Astrocyte (in vitro differentiated cells and primary cell): Measurements from ENCODE around the gene RNASE12. TPM values are rescaled to one million over a fixed set of nuclear protein-coding genes. Genes with fewer than 3 reads are reported as not detected.
A peak's percentile ranks its signal among the peaks of the same experiment; 100 is the strongest.

Experiments
- DNase-seq: peaks from one replicate; pipeline ENCODE4 v3.0.0-alpha.2; 2010; ENCODE audit warnings: low read depth
- FAIRE-seq: peaks from 2 replicates; lab custom pipeline; 2011; peaks lifted over from hg19 to GRCh38; lab: Jason Lieb, UNC
- H2AFZ ChIP-seq: 2 replicates; pipeline ENCODE4 v1.6.0; 2012; ENCODE audit warnings: low read depth, low read length, inconsistent platforms
- H3K27ac ChIP-seq: 2 replicates; pipeline ENCODE4 v1.5.1; 2011; ENCODE audit warnings: low read depth, low read length, inconsistent platforms
- H3K27me3 ChIP-seq: 2 replicates; pipeline ENCODE4 v1.6.0; 2011; ENCODE audit warnings: low read length, inconsistent platforms; ENCODE audit not compliant: insufficient read depth
- H3K36me3 ChIP-seq: 2 replicates; pipeline ENCODE4 v1.5.1; 2011; ENCODE audit warnings: low read length, inconsistent platforms; ENCODE audit not compliant: insufficient read depth
- H3K4me1 ChIP-seq: 2 replicates; pipeline ENCODE4 v1.5.1; 2011; ENCODE audit warnings: low read length, inconsistent platforms; ENCODE audit not compliant: insufficient read depth
- H3K4me2 ChIP-seq: 2 replicates; pipeline ENCODE4 v1.6.0; 2012; ENCODE audit warnings: low read length, inconsistent platforms
- H3K4me3 ChIP-seq: 2 replicates; pipeline ENCODE4 v1.5.1; 2011; ENCODE audit warnings: low read depth, mild to moderate bottlenecking, low read length, inconsistent platforms; ENCODE audit not compliant: insufficient read depth
- H3K79me2 ChIP-seq: 2 replicates; pipeline ENCODE4 v1.6.0; 2012; ENCODE audit warnings: mild to moderate bottlenecking, low read length, inconsistent platforms; ENCODE audit not compliant: insufficient read depth
- H3K9ac ChIP-seq: 2 replicates; pipeline ENCODE4 v1.6.0; 2012; ENCODE audit warnings: mild to moderate bottlenecking, low read length, inconsistent platforms
- H3K9me3 ChIP-seq: 2 replicates; pipeline ENCODE4 v1.5.1; 2012; ENCODE audit warnings: low read depth, mild to moderate bottlenecking, low read length, inconsistent platforms; ENCODE audit not compliant: insufficient read depth
- H4K20me1 ChIP-seq: 2 replicates; pipeline ENCODE4 v1.6.0; 2012; ENCODE audit warnings: low read length, inconsistent platforms; ENCODE audit not compliant: insufficient read depth
- H3K27ac Mint-ChIP-seq: one replicate; pipeline ENCODE4 v1.8.0; 2021; ENCODE audit warnings: mild to moderate bottlenecking, mixed read lengths; ENCODE audit not compliant: unreplicated experiment
- H3K27me3 Mint-ChIP-seq: one replicate; pipeline ENCODE4 v1.8.0; 2021; ENCODE audit warnings: low read depth, mixed read lengths; ENCODE audit not compliant: unreplicated experiment
- H3K36me3 Mint-ChIP-seq: one replicate; pipeline ENCODE4 v1.8.0; 2021; ENCODE audit warnings: low read depth, mixed read lengths; ENCODE audit not compliant: unreplicated experiment
- H3K4me1 Mint-ChIP-seq: one replicate; pipeline ENCODE4 v1.8.0; 2021; ENCODE audit warnings: low read depth, mixed read lengths; ENCODE audit not compliant: unreplicated experiment
- H3K4me3 Mint-ChIP-seq: one replicate; pipeline ENCODE4 v1.8.0; 2021; ENCODE audit warnings: mild to moderate bottlenecking, moderate library complexity, mixed read lengths; ENCODE audit not compliant: unreplicated experiment
- H3K9me3 Mint-ChIP-seq: one replicate; pipeline ENCODE4 v1.8.0; 2021; ENCODE audit warnings: mild to moderate bottlenecking, mixed read lengths; ENCODE audit not compliant: unreplicated experiment
- EZH2 ChIP-seq: IDR thresholded peaks from 2 replicates; pipeline ENCODE4 v1.6.1; 2012; ENCODE audit warnings: mild to moderate bottlenecking, low read length, inconsistent platforms; ENCODE audit not compliant: insufficient read depth
- total RNA-seq: library from RNA; stranded (reverse); gene quantifications from 2 replicates; pipeline ENCODE4 v1.2.1, GENCODE V29; 2021
- TF ChIP-seq, protein P1 (sequence below): IDR thresholded peaks from 2 replicates; pipeline ENCODE4 v1.5.1; 2011; ENCODE audit warnings: low read depth, mild to moderate bottlenecking, inconsistent platforms, low read length, moderate library complexity; ENCODE audit not compliant: insufficient read depth

Gene RNASE12
- total RNA-seq, 1 donor from 2014 or later, result not detected

DNA sequence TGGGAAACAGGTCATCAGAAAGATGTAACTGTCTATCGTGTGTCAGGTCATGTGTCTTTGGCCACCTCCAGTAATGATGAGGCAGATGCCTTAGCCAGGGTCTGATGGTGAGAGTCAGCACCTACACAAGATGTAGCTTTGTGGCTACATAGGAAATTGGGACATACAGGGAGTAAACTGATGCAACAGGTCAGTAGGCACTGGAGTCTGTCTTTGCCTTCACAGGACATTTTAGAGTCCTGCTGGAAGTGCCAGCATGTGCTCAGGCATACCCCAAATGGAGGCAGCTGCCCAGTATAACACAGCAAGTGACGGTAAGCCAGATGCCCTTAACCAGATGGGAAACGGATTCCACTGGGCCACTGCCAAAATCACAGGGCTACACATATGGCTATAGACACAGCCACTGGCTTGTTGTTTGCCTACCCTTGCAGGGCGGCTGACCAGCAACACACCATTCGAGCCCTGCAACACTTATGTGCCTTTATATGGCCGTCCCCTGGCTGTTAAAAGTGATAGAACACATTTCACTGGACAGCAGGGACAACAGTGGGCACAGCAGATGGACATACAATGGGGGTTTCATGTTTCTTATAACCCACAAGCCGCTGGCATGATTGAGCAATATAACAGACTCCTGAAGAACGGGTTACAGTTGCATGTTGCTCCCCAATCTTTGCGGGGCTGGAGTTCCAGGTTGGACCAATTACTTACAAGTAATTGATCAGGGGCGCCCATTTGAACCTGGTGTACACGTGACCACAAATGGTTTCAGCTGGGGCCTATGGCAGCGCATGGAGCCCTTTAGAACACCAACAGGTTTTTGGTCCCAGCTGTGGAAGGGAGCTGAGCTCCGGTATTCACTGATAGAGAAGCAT lies 12.9 kb upstream of the RNASE12 start:
- Histone ChIP-seq H4K20me1 (no peaks in the 10 kb centered on the region), H3K27me3 (no peaks in the 10 kb centered on the region), H3K4me1 (no peaks in the 10 kb centered on the region), H3K9me3 (no peaks in the 10 kb centered on the region), H3K4me3 (no peak overlapping the region), H3K9ac (no peak overlapping the region), H3K27ac (no peak overlapping the region), H2AFZ (no peak overlapping the region), H3K79me2 (no peaks in the 10 kb centered on the region), H3K36me3 (no peaks in the 10 kb centered on the region), H3K4me2 (no peak overlapping the region)
- H3K4me3 Mint-ChIP-seq, result no peak overlapping the region
- peaks cover 7% of the 10 kb centered on the region for H3K27me3 Mint-ChIP-seq
- no peaks in the 10 kb centered on the region for H3K36me3 Mint-ChIP-seq
- no peaks in the 10 kb centered on the region for H3K4me1 Mint-ChIP-seq
- no peak for DNase-seq
- TF ChIP-seq, protein P1, sequence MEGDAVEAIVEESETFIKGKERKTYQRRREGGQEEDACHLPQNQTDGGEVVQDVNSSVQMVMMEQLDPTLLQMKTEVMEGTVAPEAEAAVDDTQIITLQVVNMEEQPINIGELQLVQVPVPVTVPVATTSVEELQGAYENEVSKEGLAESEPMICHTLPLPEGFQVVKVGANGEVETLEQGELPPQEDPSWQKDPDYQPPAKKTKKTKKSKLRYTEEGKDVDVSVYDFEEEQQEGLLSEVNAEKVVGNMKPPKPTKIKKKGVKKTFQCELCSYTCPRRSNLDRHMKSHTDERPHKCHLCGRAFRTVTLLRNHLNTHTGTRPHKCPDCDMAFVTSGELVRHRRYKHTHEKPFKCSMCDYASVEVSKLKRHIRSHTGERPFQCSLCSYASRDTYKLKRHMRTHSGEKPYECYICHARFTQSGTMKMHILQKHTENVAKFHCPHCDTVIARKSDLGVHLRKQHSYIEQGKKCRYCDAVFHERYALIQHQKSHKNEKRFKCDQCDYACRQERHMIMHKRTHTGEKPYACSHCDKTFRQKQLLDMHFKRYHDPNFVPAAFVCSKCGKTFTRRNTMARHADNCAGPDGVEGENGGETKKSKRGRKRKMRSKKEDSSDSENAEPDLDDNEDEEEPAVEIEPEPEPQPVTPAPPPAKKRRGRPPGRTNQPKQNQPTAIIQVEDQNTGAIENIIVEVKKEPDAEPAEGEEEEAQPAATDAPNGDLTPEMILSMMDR, result no peak
- no peak for TF ChIP-seq EZH2
- H3K9me3 Mint-ChIP-seq, result no peaks in the 10 kb centered on the region
- H3K27ac Mint-ChIP-seq, result no peak overlapping the region
- no peak for FAIRE-seq

DNA sequence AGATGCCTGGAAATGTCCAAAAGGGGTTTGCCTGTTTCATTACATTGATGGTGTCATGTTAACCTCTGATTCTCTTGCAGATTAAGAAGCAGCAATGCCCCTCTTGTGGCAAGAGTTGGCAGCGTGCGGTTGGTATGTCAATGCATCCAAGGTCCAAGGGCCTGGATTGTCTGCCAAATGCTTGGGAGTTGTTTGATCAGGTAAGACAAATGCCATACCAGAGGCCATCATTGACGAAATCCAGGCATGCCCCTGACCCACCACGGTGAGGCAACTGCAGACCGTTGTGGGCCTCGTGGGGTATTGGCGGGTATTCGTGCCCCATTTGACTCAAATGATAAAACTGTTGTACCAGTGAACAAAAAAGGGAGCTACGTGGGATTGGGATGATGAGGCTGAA lies 11.4 kb upstream of the RNASE12 start:
- Mint-ChIP-seq H3K27me3 (peaks cover 7% of the 10 kb centered on the region), H3K27ac (no peak overlapping the region), H3K36me3 (no peaks in the 10 kb centered on the region), H3K4me1 (no peaks in the 10 kb centered on the region), H3K9me3 (no peaks in the 10 kb centered on the region), H3K4me3 (peak overlapping the region; percentile 23)
- Histone ChIP-seq H2AFZ (no peak overlapping the region), H3K36me3 (no peaks in the 10 kb centered on the region), H3K4me1 (no peaks in the 10 kb centered on the region), H3K79me2 (no peaks in the 10 kb centered on the region), H3K9ac (no peak overlapping the region), H4K20me1 (no peaks in the 10 kb centered on the region), H3K27me3 (no peaks in the 10 kb centered on the region), H3K9me3 (no peaks in the 10 kb centered on the region), H3K4me2 (no peak overlapping the region), H3K4me3 (no peak overlapping the region), H3K27ac (no peak overlapping the region)
- TF ChIP-seq, protein P1, result no peak
- TF ChIP-seq EZH2, result no peak
- no peak for DNase-seq
- no peak for FAIRE-seq

DNA sequence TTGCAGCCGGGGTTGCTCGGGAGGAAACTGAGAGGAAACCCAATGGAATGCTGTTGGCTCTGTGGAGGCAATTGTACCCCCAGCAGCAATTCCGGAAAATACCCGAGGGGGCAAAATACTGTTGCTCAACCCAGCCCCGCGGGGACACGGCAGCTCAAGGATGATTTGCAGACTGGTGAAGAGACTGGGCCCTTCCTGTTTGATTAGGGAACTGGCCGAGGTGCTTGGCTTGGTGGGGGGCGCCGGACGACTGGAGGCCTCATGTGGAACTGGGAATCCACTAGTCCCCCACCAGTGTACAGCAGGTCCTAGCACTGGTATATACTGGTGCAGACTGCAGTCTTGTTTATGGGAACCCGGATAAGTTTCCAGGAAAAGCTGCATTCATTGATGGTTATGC lies 10.3 kb upstream of the RNASE12 start:
- Histone ChIP-seq H3K9me3 (no peaks in the 10 kb centered on the region), H3K36me3 (no peaks in the 10 kb centered on the region), H4K20me1 (no peaks in the 10 kb centered on the region), H3K27ac (no peak overlapping the region), H2AFZ (no peak overlapping the region), H3K9ac (no peak overlapping the region), H3K4me3 (no peak overlapping the region), H3K27me3 (no peaks in the 10 kb centered on the region), H3K4me1 (no peaks in the 10 kb centered on the region), H3K4me2 (no peak overlapping the region), H3K79me2 (no peaks in the 10 kb centered on the region)
- Mint-ChIP-seq H3K4me3 (no peak overlapping the region), H3K36me3 (peaks cover 2% of the 10 kb centered on the region), H3K4me1 (no peaks in the 10 kb centered on the region), H3K9me3 (no peaks in the 10 kb centered on the region), H3K27me3 (peaks cover 7% of the 10 kb centered on the region), H3K27ac (no peak overlapping the region)
- no peak for DNase-seq
- TF ChIP-seq, protein P1, result no peak
- FAIRE-seq, result no peak
